DOHH2 (cell line): Measurements from ENCODE around the gene TRPM5.

Experiments used
- H3F3A ChIP-seq: fragments of 200-600 bp; sonication (generic), shearing (Covaris generic); 2 replicates; pipeline ENCODE4 v1.6.0; 2016; ENCODE audit warnings: antibody characterized with exemption, mild to moderate bottlenecking; ENCODE audit not compliant: control insufficient read depth, insufficient read depth
- H3K27ac ChIP-seq: fragments of 200-600 bp; sonication (generic); 2 replicates; pipeline ENCODE4 v1.5.1; 2014; ENCODE audit warnings: low read depth, mild to moderate bottlenecking, low read length, moderate library complexity
- H3K27me3 ChIP-seq: fragments of 200-600 bp; sonication (generic); 2 replicates; pipeline ENCODE4 v1.6.1; 2014; ENCODE audit warnings: mild to moderate bottlenecking, low read length, mixed read lengths; ENCODE audit not compliant: control insufficient read depth
- H3K36me3 ChIP-seq: fragments of 200-600 bp; sonication (generic); 2 replicates; pipeline ENCODE4 v1.6.1; 2014; ENCODE audit warnings: mild to moderate bottlenecking, low read length, moderate library complexity, mixed read lengths; ENCODE audit not compliant: control insufficient read depth
- H3K4me1 ChIP-seq: fragments of 200-600 bp; sonication (generic); 2 replicates; pipeline ENCODE4 v1.6.1; 2014; ENCODE audit warnings: mild to moderate bottlenecking, low read length, mixed read lengths; ENCODE audit not compliant: control insufficient read depth
- H3K4me2 ChIP-seq: fragments of 200-600 bp; sonication (generic); 2 replicates; pipeline ENCODE4 v1.6.0; 2014; ENCODE audit warnings: mild to moderate bottlenecking, low read length, moderate library complexity
- H3K4me3 ChIP-seq: fragments of 200-600 bp; sonication (generic); 2 replicates; pipeline ENCODE4 v1.5.1; 2014; ENCODE audit warnings: mild to moderate bottlenecking, low read length, mixed read lengths
- H3K79me2 ChIP-seq: fragments of 200-600 bp; sonication (generic); 2 replicates; pipeline ENCODE4 v1.6.1; 2014; ENCODE audit warnings: mild to moderate bottlenecking, low read length, mixed read lengths; ENCODE audit not compliant: control insufficient read depth
- H3K9me2 ChIP-seq: fragments of 200-600 bp; sonication (generic); replicated peaks from 2 replicates; pipeline ENCODE4 v1.6.1; 2014; ENCODE audit warnings: mild to moderate bottlenecking, low read length, mixed read lengths; ENCODE audit not compliant: control insufficient read depth
- H3K9me3 ChIP-seq: fragments of 200-600 bp; sonication (generic); 2 replicates; pipeline ENCODE4 v1.6.1; 2014; ENCODE audit warnings: antibody characterized with exemption, low read length, mixed read lengths; ENCODE audit not compliant: control insufficient read depth, insufficient read depth
- H4K20me1 ChIP-seq: fragments of 200-600 bp; sonication (generic); 2 replicates; pipeline ENCODE4 v1.6.0; 2014; ENCODE audit warnings: low read depth, mild to moderate bottlenecking, antibody characterized with exemption, low read length, moderate library complexity; ENCODE audit not compliant: control insufficient read depth, insufficient read depth
- EZH2phosphoT487 ChIP-seq: fragments of 200-600 bp; sonication (generic); IDR thresholded peaks from 2 replicates; pipeline ENCODE4 v1.6.1; 2017; ENCODE audit warnings: borderline replicate concordance, mild to moderate bottlenecking, antibody characterized with exemption, low read length, moderate library complexity, mixed read lengths
- TF ChIP-seq, protein P1 (sequence below): fragments of 200-600 bp; sonication (generic); IDR thresholded peaks from one replicate; pipeline ENCODE4 v1.5.1; 2014; ENCODE audit warnings: antibody characterized with exemption, mild to moderate bottlenecking, low read depth, low read length; ENCODE audit not compliant: poor library complexity, severe bottlenecking

The TRPM5 gene

DNA sequence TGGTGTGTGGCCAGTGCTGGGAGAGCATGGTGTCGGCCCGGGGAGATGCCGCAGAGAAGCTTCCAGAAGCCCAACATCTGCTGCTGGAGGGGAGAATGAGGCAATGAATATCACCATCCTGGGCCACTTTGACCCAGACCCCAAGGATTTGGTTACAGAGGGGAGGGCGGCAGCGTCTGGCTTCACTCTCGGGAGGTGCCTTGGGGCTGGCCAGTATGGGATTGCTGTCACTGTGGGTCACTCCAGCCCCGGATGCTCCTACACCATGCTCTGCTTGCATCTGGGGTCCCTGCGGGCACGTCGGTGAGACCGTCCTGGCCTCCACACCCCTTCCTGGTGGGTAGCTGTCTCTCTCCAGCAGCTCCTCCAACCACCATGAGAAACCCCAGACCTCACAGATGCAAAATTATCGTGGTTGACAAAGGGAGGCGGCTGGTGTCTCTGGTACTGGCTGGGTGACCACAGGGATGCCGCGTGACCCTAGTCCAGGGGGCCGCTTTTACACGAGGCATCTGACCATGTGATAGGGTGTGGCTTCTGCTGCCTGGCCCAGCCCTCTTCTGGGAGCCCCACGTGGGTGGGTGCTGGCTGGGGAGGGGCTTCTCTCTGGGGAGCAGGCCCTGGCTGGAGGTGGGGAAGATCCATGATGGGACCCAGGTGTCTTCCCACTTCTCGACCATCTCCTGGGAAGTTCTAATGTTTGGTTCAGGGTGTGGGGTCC is 6.2 kb upstream of the TRPM5 start:
- Histone ChIP-seq H3K4me3 (no peak overlapping the region), H4K20me1 (no peaks in the 10 kb centered on the region), H3K27me3 (no peaks in the 10 kb centered on the region), H3F3A (no peaks in the 10 kb centered on the region), H3K36me3 (no peaks in the 10 kb centered on the region), H3K79me2 (no peaks in the 10 kb centered on the region), H3K9me3 (no peaks in the 10 kb centered on the region), H3K4me2 (no peak overlapping the region), H3K9me2 (no peaks in the 10 kb centered on the region), H3K4me1 (peaks cover 17% of the 10 kb centered on the region), H3K27ac (no peak overlapping the region)
- TF ChIP-seq, protein P1, sequence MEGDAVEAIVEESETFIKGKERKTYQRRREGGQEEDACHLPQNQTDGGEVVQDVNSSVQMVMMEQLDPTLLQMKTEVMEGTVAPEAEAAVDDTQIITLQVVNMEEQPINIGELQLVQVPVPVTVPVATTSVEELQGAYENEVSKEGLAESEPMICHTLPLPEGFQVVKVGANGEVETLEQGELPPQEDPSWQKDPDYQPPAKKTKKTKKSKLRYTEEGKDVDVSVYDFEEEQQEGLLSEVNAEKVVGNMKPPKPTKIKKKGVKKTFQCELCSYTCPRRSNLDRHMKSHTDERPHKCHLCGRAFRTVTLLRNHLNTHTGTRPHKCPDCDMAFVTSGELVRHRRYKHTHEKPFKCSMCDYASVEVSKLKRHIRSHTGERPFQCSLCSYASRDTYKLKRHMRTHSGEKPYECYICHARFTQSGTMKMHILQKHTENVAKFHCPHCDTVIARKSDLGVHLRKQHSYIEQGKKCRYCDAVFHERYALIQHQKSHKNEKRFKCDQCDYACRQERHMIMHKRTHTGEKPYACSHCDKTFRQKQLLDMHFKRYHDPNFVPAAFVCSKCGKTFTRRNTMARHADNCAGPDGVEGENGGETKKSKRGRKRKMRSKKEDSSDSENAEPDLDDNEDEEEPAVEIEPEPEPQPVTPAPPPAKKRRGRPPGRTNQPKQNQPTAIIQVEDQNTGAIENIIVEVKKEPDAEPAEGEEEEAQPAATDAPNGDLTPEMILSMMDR, result no peak
- TF ChIP-seq EZH2phosphoT487, result no peak

DNA sequence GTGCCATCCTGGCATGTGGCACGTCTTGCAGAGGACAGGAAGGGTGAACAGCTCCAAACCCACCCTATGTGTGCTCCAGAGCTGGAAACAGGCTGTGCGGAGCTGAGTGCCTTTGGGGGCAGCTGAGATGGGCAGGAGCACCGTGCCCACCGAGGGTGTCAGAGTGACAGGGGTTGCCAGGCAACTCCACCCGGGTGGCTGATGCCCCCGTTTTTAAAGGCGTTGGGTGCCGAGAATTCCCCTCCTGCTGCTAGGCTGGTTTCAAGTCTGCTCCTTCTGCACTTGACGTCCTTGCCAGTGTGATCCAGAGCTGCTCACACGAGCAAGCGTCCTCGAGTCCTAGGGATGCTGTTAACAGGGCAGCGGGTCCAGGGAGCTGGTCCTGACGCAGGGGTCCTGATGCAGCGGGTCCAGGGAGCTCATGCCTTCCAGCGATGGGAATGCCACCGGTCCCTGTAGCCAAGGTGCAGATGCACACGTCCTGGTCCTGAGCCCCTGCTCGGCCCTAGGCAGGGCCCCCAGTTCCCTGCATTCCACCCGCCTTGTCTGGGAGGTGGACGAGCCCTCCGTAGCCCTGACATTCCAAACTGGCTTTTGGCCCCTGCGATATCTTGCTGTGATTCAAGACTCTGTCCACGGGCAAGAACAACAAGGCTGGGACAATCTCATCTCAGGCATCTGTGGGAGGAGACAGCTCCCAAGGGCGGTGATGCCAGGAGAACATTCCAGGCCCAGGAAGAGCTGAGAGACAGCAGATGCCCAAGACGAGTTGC is 5.4 kb upstream of the TRPM5 start:
- Histone ChIP-seq H3F3A (no peaks in the 10 kb centered on the region), H3K27ac (no peak overlapping the region), H3K4me3 (no peak overlapping the region), H3K9me2 (no peaks in the 10 kb centered on the region), H3K79me2 (no peaks in the 10 kb centered on the region), H3K36me3 (no peaks in the 10 kb centered on the region), H4K20me1 (no peaks in the 10 kb centered on the region), H3K27me3 (no peaks in the 10 kb centered on the region), H3K9me3 (no peaks in the 10 kb centered on the region), H3K4me2 (no peak overlapping the region), H3K4me1 (peaks cover 17% of the 10 kb centered on the region)
- TF ChIP-seq, protein P1, result no peak
- TF ChIP-seq EZH2phosphoT487, result no peak

DNA sequence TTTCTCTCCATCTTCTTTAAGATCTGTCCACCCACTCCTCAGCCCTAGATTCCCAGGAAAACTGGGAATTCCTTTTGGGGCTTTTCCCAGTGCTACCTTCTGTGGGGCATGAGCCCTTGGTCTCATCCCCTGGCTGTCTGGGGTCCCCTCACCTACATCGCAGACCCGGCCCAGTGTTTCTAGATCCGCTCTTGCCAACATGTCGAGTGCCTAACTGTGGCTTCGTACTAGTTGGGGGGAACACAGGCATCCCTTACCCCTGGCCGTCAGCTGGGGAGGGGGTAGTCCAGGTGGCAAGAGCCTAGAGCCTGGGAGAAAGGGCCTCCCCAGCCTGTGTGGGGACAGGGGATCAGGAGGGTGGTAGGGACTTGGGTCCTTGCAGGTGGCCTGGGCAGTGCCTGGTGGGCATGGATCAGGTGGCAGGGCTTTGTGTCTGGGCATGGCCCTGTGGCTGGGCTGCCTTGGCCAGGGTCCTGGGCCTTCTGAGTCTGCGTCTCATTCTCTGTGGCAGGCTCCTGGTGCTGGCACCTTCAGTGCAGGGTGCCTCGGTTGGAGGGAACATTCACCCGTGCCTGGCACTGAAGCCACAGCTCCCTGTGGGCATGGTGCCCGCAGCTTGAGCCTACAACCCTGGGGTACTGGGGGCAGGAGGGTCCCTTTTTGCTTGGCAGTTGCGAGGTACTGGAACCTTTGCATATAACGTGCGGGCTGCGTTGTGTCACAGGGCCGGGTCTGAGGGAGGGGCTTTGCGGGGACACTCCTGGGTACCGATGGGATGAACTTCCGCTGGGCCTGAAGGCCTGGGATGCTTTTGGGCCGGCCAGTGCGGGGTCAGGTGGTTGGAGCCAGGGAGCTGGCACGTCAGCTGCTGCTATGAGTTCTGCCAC is 4.6 kb upstream of the TRPM5 start:
- no peaks in the 10 kb centered on the region for H4K20me1 ChIP-seq
- no peak overlapping the region for H3K4me2 ChIP-seq
- no peaks in the 10 kb centered on the region for H3K79me2 ChIP-seq
- H3K27me3 ChIP-seq, result no peaks in the 10 kb centered on the region
- TF ChIP-seq, protein P1, result no peak
- no peak for TF ChIP-seq EZH2phosphoT487
- H3K9me3 ChIP-seq, result no peaks in the 10 kb centered on the region
- no peaks in the 10 kb centered on the region for H3F3A ChIP-seq
- no peak overlapping the region for H3K4me3 ChIP-seq
- H3K27ac ChIP-seq, result no peak overlapping the region
- H3K36me3 ChIP-seq, result no peaks in the 10 kb centered on the region
- H3K4me1 ChIP-seq, result peaks cover 17% of the 10 kb centered on the region
- no peaks in the 10 kb centered on the region for H3K9me2 ChIP-seq
